Chondrocyte (in vitro differentiated cells): Measurements from ENCODE around the gene BRAT1. TPM values are rescaled to one million over a fixed set of nuclear protein-coding genes. Genes with fewer than 3 reads are reported as not detected.
A peak's percentile ranks its signal among the peaks of the same experiment; 100 is the strongest.

ENCODE experiments used
- DNase-seq: peaks from one replicate; pipeline ENCODE4 v3.0.0; 2021; ENCODE audit warnings: mixed read lengths, low spot score
- H3K27ac Mint-ChIP-seq: one replicate; pipeline ENCODE4 v1.8.0; 2021; ENCODE audit warnings: mild to moderate bottlenecking, moderate library complexity, mixed read lengths; ENCODE audit not compliant: unreplicated experiment
- H3K27me3 Mint-ChIP-seq: 2 replicates; pipeline ENCODE4 v1.8.0; 2021; ENCODE audit warnings: low read depth, mixed read lengths
- H3K36me3 Mint-ChIP-seq: 2 replicates; pipeline ENCODE4 v1.8.0; 2021; ENCODE audit warnings: low read depth, mixed read lengths
- H3K4me1 Mint-ChIP-seq: 2 replicates; pipeline ENCODE4 v1.8.0; 2021; ENCODE audit warnings: low read depth, mild to moderate bottlenecking, mixed read lengths
- H3K4me3 Mint-ChIP-seq: one replicate; pipeline ENCODE4 v1.8.0; 2021; ENCODE audit warnings: mild to moderate bottlenecking, moderate library complexity, mixed read lengths; ENCODE audit not compliant: unreplicated experiment
- H3K9me3 Mint-ChIP-seq: 2 replicates; pipeline ENCODE4 v1.8.0; 2021; ENCODE audit warnings: low read depth, mixed read lengths
- total RNA-seq: library from RNA; stranded (reverse); gene quantifications from 3 replicates; pipeline ENCODE4 v1.2.1, GENCODE V29; 2021
- TF ChIP-seq, protein P1 (sequence below): fragments of 200-600 bp; sonication (generic); IDR thresholded peaks from 2 replicates; pipeline ENCODE4 v1.5.0; 2021; ENCODE audit warnings: antibody characterized with exemption, mild to moderate bottlenecking, moderate library complexity

BRAT1 gene
- total RNA-seq, 1 donor from 2014 or later: 19.6 TPM

DNA sequence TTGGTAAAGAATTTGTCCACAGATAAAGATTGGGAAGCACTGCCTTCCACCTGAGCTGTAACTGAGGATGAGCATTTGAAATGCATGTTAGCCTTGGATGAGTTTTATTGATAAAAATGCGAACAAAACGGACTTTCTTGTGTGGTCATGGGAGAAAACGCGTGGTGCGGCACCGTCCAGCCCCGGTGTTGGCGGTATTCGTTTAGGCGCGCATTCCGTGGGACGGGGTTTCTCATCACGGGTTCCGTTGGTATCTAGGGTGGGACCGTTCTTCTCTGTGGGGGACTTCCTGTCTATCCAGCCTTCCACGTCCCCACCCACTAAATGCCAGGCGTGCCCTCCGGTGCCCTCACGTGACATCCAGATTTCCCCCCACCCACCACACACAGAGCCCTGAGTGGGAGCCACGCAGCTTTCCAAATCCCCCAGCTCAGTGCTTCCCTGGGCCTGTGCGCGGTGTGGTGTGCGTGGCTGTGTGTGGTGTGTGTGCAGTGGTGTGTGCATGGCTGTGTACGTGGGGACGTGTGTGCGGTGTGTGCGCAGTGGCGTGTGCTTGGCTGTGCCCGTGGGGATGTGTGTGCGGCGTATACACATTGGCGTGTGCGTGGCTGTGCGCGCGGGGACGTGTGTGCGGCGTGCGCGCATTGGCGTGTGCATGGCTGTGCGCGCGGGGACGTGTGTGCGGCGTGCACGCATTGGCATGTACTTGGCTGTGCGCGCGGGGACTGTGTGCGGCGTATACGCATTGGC, 21.6 kb upstream of the BRAT1 start:
- Mint-ChIP-seq H3K27me3 (no peaks in the 10 kb centered on the region), H3K27ac (no peak overlapping the region), H3K4me3 (no peak overlapping the region), H3K4me1 (peaks cover 9% of the 10 kb centered on the region), H3K36me3 (peaks cover 21% of the 10 kb centered on the region), H3K9me3 (no peaks in the 10 kb centered on the region)
- DNase-seq: no peak
- TF ChIP-seq, protein P1, sequence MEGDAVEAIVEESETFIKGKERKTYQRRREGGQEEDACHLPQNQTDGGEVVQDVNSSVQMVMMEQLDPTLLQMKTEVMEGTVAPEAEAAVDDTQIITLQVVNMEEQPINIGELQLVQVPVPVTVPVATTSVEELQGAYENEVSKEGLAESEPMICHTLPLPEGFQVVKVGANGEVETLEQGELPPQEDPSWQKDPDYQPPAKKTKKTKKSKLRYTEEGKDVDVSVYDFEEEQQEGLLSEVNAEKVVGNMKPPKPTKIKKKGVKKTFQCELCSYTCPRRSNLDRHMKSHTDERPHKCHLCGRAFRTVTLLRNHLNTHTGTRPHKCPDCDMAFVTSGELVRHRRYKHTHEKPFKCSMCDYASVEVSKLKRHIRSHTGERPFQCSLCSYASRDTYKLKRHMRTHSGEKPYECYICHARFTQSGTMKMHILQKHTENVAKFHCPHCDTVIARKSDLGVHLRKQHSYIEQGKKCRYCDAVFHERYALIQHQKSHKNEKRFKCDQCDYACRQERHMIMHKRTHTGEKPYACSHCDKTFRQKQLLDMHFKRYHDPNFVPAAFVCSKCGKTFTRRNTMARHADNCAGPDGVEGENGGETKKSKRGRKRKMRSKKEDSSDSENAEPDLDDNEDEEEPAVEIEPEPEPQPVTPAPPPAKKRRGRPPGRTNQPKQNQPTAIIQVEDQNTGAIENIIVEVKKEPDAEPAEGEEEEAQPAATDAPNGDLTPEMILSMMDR: no peak

DNA sequence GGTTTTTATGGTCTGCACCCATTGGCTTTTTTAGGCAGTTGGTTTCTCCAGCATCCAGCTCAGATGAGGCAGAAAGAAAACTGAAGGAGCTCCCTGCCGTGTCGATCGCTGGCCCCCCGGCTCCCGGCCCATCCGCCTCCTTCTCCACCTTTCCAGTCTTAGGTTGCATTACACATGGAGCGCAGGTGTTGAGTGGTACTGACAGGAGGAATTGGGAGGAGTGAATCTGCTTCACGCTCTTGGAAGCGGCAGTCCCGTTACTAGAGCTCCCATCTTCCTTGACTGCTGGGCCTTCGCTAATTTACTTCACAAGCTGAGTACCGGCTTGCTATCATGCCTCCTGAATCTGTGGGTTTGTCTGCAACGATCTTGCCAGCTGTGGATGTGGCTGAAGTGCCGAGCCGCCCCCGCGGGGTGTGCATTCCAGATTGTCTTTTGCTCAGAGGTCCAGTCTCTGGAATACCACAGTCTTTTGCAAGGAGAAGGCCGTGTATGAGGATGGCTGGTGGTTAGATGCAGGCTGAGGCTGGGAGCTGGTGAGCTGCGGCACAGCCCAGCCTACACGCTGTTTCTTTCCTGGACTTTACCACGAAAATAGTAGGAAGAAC, 20.5 kb upstream of the BRAT1 start:
- TF ChIP-seq, protein P1: no peak
- Mint-ChIP-seq H3K27ac (peak overlapping the region; percentile 3), H3K27me3 (no peaks in the 10 kb centered on the region), H3K9me3 (no peaks in the 10 kb centered on the region), H3K4me3 (no peak overlapping the region), H3K36me3 (peaks cover 21% of the 10 kb centered on the region), H3K4me1 (peaks cover 9% of the 10 kb centered on the region)
- no peak for DNase-seq

DNA sequence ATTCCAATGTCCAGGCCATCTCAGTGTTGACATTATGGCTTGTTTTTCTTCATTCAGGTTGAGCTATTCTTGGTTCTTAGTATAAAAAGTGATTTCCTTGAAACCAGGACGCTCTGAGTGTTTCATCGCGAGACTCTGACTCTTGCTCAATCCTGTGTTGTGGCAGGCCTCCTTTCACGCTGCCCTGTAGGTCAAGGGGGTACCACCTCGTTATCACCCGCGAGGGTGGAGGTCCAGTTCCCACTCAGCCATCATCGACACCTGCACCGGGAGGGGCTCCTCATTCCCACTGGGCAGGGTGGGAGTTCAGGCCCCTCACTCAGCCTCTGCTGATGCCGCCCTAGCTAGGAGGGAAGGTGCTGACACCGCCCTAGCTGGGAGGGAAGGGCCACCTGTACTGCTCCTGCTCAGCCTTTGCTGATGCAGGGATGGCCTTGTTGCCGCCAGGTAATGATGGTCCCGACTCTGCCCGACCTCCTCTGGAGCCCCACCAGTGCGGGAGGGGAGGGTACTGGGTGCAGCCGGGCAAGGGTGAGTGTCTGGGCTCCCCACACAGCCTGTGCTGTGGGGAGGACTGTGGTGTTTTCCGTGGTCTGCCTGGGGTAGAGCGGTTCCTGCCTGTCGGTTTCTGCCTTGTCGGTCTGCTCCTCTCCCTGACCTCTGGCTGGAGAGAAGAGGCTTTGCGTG, 19.9 kb upstream of the BRAT1 start:
- TF ChIP-seq, protein P1: no peak
- Mint-ChIP-seq H3K4me3 (no peak overlapping the region), H3K9me3 (no peaks in the 10 kb centered on the region), H3K27me3 (no peaks in the 10 kb centered on the region), H3K27ac (no peak overlapping the region), H3K36me3 (peaks cover 21% of the 10 kb centered on the region), H3K4me1 (peaks cover 9% of the 10 kb centered on the region)
- no peak for DNase-seq

DNA sequence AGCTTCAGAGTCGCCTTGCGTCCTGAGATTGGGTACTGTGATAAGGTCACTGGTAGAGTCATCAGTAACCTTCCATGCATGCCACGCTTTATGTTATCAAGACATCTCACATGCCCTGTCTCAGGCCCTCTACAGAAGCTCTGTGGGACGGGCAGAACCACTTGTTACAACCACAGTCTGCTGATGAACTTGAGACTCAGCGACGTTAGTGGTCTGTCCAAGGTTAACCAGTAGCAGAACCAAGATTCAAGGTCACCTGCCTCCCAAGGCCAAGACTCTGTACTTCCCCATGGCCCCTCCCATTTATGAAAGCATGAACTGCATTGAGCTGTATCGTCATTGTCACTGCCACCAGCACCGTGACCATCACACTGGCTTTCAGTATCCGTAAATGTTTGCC, 18.4 kb upstream of the BRAT1 start:
- Mint-ChIP-seq H3K4me1 (peaks cover 9% of the 10 kb centered on the region), H3K4me3 (no peak overlapping the region), H3K36me3 (peaks cover 20% of the 10 kb centered on the region), H3K27ac (no peak overlapping the region), H3K27me3 (no peaks in the 10 kb centered on the region), H3K9me3 (no peaks in the 10 kb centered on the region)
- DNase-seq: no peak
- TF ChIP-seq, protein P1: no peak

DNA sequence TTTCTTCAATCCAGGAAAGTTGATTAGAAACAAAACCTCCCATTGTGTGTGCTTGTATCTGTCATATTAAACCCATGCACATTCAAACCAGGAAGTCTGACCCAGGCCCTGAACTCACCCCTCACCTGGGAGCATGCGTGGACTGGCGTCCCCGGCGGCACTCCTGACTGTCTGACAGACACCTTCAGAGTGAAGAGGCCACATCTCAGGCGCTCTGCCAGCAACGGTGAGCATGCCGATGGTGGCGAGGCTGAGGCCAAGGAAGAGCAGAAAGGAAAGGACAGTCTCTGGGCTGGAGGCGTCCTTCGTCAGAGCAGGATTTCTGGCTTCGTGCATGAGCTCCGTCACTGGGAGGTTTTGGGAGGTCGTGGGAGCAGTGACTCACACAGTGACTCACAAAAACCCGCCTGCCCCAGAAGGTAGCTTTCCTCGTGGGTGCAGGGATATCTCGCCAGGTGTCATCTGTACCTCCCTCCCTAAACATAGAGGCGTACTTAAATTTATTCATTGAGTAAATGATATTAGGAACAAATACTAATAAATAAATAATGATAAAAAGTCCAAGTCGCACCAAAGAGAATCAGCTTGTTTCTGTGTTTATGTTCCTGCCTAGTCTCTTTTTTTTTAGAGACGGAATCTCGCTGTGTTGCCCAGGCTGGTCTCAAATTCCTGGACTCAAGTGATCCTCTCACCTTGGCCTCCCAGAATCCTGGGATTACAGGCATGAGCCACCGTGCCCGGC, 16.9 kb upstream of the BRAT1 start:
- Mint-ChIP-seq H3K4me3 (no peak overlapping the region), H3K36me3 (peaks cover 20% of the 10 kb centered on the region), H3K27ac (peak overlapping the region; percentile 12), H3K27me3 (no peaks in the 10 kb centered on the region), H3K4me1 (peaks cover 16% of the 10 kb centered on the region), H3K9me3 (no peaks in the 10 kb centered on the region)
- no peak for DNase-seq
- TF ChIP-seq, protein P1: no peak
